ENCODE results near the gene GM2A.
A peak's percentile ranks its signal among the peaks of the same experiment; 100 is the strongest.
"Not testable (repeated sequence)": the region's sequence is repeated elsewhere in the genome, so short reads cannot be mapped to it uniquely, and the experiment has no call there.

The GM2A gene

DNA sequence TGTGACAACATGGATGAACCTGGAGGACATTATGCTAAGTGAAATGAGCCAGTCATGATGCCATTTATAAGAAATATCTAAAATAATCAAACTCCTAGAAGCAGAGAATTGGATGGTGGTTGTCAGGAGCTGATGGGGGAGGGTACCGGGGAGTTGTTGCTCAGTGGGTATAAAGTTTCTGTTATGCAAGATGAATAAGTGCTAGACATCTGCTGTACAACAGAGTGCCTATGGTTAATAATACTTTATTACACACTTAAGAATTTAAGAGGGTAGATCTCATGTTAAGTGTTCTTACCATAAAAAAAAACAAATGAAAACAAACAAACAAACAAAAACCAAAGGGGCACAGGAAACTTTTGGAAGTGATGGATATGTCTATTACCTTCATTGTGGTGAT, 16.1 kb upstream of the GM2A start:
- H3K4me3 ChIP-seq (ENCODE audit: low read depth, low read length) = no peak overlapping the region

DNA sequence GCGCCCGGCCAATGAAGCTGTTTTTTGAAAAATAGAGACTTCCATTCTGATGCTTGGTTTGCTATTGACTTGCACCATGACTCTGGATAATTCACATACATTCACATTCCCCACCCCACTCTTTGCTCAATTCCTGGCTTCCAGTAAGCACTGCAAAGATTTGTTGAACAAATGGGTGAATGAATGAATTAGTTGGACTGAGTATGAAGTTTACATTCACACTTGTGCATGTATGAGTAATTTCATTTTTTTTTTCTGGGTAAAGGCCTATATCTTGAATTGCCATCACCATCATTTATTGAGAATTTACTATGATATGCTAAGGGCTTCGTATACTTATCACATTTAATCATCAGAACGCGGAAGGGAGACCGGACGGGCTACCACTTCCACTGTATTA, 15.3 kb upstream of the GM2A start:
- no peak overlapping the region for H3K4me3 ChIP-seq (ENCODE audit: low read depth, low read length)
- TF ChIP-seq, protein P1, sequence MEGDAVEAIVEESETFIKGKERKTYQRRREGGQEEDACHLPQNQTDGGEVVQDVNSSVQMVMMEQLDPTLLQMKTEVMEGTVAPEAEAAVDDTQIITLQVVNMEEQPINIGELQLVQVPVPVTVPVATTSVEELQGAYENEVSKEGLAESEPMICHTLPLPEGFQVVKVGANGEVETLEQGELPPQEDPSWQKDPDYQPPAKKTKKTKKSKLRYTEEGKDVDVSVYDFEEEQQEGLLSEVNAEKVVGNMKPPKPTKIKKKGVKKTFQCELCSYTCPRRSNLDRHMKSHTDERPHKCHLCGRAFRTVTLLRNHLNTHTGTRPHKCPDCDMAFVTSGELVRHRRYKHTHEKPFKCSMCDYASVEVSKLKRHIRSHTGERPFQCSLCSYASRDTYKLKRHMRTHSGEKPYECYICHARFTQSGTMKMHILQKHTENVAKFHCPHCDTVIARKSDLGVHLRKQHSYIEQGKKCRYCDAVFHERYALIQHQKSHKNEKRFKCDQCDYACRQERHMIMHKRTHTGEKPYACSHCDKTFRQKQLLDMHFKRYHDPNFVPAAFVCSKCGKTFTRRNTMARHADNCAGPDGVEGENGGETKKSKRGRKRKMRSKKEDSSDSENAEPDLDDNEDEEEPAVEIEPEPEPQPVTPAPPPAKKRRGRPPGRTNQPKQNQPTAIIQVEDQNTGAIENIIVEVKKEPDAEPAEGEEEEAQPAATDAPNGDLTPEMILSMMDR (IDR thresholded peaks at IDR 0.05; ENCODE audit: borderline replicate concordance, insufficient read depth, low read depth, low read length) = no peak

More for the DNA sequence above, 16.1 kb upstream of the GM2A start:
- TF ChIP-seq, protein P1 (IDR thresholded peaks at IDR 0.05; ENCODE audit: borderline replicate concordance, insufficient read depth, low read depth, low read length) = no peak

DNA sequence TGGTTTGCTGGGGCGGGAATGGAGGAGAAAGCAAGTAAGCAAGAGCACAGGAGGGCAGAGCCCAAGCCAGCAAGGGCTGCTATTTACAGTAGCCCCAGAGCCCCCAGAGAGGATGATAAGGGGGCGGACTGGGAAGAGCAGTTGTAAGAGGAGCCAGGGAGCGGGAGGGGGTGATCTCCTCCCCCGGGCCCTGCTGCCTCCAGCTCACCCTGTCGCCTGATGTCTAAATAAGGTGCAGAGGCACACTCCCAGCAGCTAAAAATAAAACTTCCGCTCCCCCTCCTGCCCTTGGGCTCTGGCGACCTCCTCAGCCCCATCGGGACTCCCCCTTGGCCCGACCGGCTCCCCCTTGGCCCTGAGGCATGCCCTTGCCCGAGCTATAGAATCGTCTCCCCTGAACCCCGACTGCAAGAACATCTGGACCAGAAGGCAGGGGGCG, 14.7 kb upstream of the GM2A start:
- TF ChIP-seq, protein P1 (IDR thresholded peaks at IDR 0.05; ENCODE audit: borderline replicate concordance, insufficient read depth, low read depth, low read length) = no peak
- peak overlapping the region; percentile 28 for H3K4me3 ChIP-seq (ENCODE audit: low read depth, low read length)

DNA sequence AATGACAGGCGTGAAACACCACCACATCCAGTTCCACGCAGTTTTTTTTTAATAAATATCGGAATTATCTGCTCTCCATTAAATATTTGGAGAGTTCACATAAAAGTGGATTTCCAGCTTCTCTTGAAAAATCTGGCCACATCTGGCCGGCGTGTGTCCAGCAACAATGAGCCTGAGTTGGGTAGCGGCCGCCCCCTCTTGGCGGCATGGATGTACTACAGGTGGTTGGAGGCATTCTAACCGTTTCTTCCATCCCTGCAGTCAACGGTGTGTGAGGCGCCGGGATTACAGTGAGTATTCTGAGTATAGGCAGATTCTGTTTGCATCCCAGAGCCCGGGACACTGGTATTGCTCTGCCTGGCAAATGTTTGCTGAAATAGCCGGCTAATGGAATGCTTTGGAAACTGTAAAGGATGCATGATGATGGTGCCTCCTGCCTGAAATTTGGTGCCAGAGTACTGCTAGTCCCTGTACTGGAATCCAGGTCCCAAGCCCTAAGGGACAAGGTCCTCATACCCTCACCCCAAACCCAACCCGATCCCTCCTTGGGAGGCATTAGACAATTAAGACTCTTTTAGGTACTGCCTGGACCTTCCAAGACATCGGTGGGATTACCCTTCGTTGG, 13.6 kb upstream of the GM2A start:
- TF ChIP-seq, protein P1 (IDR thresholded peaks at IDR 0.05; ENCODE audit: borderline replicate concordance, insufficient read depth, low read depth, low read length) = peak; percentile 89
- peak overlapping the region; percentile 28 for H3K4me3 ChIP-seq (ENCODE audit: low read depth, low read length)

DNA sequence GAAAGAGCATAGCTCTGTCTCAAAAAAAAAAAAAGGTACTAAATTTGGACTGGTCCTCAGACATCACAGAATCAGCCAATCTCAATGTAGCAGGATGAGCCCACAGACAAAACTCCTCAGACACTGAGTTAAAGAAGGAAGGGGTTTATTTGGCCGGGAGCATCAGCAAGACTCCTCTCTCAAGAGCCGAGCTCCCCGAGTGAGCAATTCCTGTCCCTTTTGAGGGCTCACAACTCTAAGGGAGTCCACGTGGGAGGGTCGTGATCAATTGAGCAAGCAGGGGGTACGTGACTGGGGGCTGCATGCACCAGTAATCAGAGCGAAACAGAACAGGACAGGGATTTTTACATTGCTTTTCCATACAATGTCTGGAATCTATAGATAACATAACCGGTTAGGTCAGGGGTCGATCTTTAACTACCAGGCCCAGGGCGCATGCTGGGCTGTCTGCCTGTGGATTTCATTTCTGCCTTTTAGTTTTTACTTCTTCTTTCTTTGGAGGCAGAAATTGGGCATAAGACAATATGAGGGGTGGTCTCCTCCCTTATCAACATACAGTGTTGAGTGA, 12.6 kb upstream of the GM2A start:
- H3K4me3 ChIP-seq (ENCODE audit: low read depth, low read length) = not testable (repeated sequence)

DNA sequence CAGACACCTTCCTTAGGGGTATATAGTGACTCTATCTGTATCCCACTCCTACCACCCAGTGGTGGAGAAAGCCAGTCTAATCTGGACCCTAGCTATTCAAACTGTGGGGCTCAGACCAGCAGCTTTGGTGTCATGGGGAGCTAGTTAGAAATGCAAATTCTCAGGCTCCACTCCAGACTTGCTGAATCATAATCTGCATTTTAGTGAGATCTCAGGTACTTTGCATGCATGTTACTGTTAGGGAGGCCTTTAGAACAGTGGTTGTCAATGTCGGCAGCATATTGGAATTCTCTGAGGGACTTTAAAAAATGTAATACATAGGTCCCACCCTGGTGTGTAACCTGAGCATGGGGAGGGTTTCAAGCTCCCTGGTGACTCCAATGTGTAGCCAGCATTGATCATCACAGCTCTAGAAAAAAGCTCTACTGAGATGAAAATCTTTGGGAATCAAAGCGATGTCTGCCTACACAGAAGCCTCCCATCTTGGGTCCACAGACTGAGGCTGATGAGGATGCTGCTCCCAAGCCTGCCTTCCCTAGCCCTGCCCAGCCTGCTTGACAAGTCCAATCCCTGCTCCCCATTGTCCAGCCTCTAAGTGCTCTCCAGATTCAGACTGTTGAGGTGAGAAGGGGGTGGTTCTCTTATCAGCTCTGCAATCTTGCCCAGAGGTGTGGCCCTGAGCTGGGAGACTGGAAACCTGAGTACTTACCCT, 11.9 kb upstream of the GM2A start:
- H3K4me3 ChIP-seq (ENCODE audit: low read depth, low read length) = no peak overlapping the region
- TF ChIP-seq, protein P1 (IDR thresholded peaks at IDR 0.05; ENCODE audit: borderline replicate concordance, insufficient read depth, low read depth, low read length) = no peak

GRCh38 chr5:151243127-151243526, 9.9 kb upstream of the GM2A start:
- TF ChIP-seq, protein P1 (IDR thresholded peaks at IDR 0.05; ENCODE audit: borderline replicate concordance, insufficient read depth, low read depth, low read length) = no peak
- no peak overlapping the region for H3K4me3 ChIP-seq (ENCODE audit: low read depth, low read length)

All from GM12875 (cell line).